HG02840 (cell line): Measurements from ENCODE around the gene TNFRSF21.

Experiments
- ATAC-seq: cut with Tn5 transposase; IDR thresholded peaks from one replicate; pipeline ENCODE4 v1.9.1; 2021; ENCODE audit warnings: mild to moderate bottlenecking, moderate library complexity, moderate number of reproducible peaks; ENCODE audit not compliant: unreplicated experiment, low FRiP score

The TNFRSF21 gene

DNA sequence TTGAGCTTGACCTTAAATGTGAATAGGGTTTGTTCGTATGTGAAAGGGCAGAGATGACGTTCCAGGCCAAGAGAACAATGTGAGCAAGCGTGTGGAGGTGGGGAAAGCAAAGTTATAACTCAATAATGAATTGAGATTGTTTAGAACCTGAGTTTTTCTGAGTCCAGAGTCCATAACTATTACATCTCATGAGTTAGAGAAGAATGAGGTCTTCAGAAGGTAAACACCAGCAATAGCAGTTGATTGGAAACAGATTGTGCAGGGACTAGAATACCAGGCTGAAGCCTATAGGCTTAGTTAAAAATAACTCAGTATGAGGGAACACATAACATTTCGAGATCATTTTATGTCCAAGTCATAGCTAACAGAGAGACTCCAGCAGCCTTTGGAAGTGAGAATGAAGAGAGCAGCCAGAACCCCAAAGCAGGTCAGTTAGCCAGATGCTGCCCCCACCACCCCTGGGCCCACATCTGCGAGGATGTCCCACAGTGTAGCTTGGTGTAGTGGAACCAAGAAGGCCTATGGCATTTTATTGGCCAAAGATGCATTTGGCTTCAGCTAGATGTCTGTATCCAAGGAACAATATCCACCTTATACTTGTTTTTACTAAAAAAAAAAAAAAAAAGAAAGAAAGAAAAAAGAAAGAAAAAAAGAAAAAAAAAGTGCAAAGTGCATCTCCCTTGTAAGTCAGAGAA, 121.7 kb downstream of the TNFRSF21 start:
- no peak for ATAC-seq

DNA sequence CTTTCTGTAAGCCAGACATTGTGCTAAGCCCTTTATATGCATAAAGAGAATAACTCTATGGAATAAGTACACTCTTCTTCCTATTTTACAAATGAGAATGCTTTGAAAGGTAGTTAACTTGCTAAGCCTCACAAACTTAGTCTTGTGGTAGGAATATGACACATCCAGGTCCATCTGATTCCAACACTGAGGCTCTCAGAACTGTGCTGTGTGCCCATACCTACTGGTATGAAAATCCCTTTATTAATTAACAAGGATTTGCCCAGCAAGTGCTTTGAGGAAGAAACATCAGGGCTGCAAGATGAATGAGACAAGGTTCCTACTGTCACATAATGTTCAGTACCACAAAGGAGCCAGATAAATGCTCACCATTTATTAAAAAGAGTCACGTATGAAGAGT, 122.6 kb downstream of the TNFRSF21 start:
- no peak for ATAC-seq

DNA sequence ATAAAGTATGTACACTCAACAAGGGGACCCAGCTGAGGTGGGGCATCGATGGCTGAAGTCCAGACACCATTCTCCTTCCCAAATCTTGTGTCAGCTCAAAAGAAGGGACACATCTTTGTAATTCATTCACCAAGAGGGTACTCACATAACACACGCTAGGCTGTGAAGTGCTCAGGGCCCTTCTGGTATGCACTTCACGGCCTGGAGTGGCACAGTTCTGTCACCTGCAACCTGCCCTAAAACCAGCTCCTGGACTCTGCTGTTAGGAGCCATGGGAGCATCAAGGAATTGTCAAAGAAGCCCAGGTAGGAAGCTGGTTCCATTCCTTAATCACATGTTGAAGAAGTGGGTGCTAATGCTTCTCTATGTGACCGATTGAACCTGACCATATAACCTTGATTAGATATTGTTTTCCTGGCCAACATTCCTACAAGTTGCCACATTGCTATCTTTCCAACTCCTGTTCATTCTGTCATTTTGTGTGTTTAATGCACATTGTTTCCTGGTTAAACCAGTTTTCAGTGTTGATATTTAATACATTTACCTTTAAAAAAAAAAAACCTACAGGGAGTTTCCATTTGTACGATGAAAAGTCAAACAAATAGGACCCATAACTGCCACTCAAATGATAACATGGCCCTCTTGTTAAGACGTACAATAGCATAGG, 127.3 kb downstream of the TNFRSF21 start:
- no peak for ATAC-seq

DNA sequence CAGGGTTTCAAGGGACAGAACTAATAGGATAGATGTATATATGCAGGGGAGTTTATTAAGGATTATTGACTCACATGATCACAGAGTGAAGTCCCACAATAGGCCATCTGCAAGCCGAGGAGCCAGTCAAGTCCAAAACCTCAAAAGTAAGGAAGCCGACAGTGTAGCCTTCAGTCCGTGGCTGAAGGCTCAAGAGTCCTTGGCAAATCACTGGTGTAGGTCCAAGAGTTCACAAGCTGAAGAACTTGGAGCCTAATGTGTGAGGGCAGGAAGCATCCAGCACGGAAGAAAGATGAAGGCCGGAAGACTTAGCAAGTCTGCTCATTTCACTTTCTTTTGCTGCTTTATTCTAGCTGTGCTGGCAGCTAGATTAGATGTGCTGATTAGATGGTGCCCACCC, 128.0 kb downstream of the TNFRSF21 start:
- no peak for ATAC-seq
